ENCODE results near the gene NEK4. TPM values are rescaled to one million over a fixed set of nuclear protein-coding genes. Genes with fewer than 3 reads are reported as not detected.

Gene NEK4
- polyA plus RNA-seq, 1 experiment, result 14.4 TPM

- Histone ChIP-seq H3K9me3 (ENCODE audit: control insufficient read depth, insufficient read depth, low read length) (no peaks in the 10 kb centered on the region), H3K27ac (ENCODE audit: low read depth, low read length) (no peak overlapping the region), H3K27me3 (ENCODE audit: control insufficient read depth, insufficient read depth, low read length) (peaks cover 6% of the 10 kb centered on the region), H3K4me3 (ENCODE audit: low read depth, low read length) (no peak overlapping the region)
- CTCF ChIA-PET, result interaction anchor here (0.7 to 1.4 kb wide), 5 partner anchors 49 to 301 kb away, joined by 3 to 7 read pairs (median 3); no protein-coding TSS in a partner anchor
- POLR2A ChIA-PET, result no interaction called here
- TF ChIP-seq, protein P1, sequence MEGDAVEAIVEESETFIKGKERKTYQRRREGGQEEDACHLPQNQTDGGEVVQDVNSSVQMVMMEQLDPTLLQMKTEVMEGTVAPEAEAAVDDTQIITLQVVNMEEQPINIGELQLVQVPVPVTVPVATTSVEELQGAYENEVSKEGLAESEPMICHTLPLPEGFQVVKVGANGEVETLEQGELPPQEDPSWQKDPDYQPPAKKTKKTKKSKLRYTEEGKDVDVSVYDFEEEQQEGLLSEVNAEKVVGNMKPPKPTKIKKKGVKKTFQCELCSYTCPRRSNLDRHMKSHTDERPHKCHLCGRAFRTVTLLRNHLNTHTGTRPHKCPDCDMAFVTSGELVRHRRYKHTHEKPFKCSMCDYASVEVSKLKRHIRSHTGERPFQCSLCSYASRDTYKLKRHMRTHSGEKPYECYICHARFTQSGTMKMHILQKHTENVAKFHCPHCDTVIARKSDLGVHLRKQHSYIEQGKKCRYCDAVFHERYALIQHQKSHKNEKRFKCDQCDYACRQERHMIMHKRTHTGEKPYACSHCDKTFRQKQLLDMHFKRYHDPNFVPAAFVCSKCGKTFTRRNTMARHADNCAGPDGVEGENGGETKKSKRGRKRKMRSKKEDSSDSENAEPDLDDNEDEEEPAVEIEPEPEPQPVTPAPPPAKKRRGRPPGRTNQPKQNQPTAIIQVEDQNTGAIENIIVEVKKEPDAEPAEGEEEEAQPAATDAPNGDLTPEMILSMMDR (IDR thresholded peaks at IDR 0.05; ENCODE audit: low read depth, low read length), result no peak
- DNase-seq (ENCODE audit: low read depth, low spot score), result no peak
Measured at GRCh38 chr3:52771702-52772101, 962 bp upstream of the NEK4 start.

GRCh38 chr3:52771334-52771681 lies 568 bp upstream of the NEK4 start:
- POLR2A ChIA-PET, result no interaction called here
- CTCF ChIA-PET, result interaction anchor here (0.7 to 1.4 kb wide), 4 partner anchors 50 to 301 kb away, joined by 3 to 7 read pairs (median 3); no protein-coding TSS in a partner anchor
- TF ChIP-seq, protein P1 (IDR thresholded peaks at IDR 0.05; ENCODE audit: low read depth, low read length), result no peak

GRCh38 chr3:52769786-52770455 lies 819 bp downstream of the NEK4 start:
- POLR2A ChIA-PET, result interaction anchor here (1.1 kb wide), 1 partner anchor 29 kb away, joined by 4 read pairs; no protein-coding TSS in a partner anchor
- CTCF ChIA-PET, result no interaction called here
- no peak for DNase-seq (ENCODE audit: low read depth, low spot score)
- Histone ChIP-seq H3K27me3 (ENCODE audit: control insufficient read depth, insufficient read depth, low read length) (no peaks in the 10 kb centered on the region), H3K9me3 (ENCODE audit: control insufficient read depth, insufficient read depth, low read length) (no peaks in the 10 kb centered on the region), H3K27ac (ENCODE audit: low read depth, low read length) (no peak overlapping the region), H3K4me3 (ENCODE audit: low read depth, low read length) (peak overlapping the region; percentile 90)
- TF ChIP-seq, protein P1 (IDR thresholded peaks at IDR 0.05; ENCODE audit: low read depth, low read length), result no peak

More at GRCh38 chr3:52771334-52771681, 568 bp upstream of the NEK4 start:
- DNase-seq (ENCODE audit: low read depth, low spot score), result no peak
- no peak overlapping the region for H3K27ac ChIP-seq (ENCODE audit: low read depth, low read length)
- peak overlapping the region; percentile 90 for H3K4me3 ChIP-seq (ENCODE audit: low read depth, low read length)
- peaks cover 6% of the 10 kb centered on the region for H3K27me3 ChIP-seq (ENCODE audit: control insufficient read depth, insufficient read depth, low read length)
- H3K9me3 ChIP-seq (ENCODE audit: control insufficient read depth, insufficient read depth, low read length), result no peaks in the 10 kb centered on the region

DNA sequence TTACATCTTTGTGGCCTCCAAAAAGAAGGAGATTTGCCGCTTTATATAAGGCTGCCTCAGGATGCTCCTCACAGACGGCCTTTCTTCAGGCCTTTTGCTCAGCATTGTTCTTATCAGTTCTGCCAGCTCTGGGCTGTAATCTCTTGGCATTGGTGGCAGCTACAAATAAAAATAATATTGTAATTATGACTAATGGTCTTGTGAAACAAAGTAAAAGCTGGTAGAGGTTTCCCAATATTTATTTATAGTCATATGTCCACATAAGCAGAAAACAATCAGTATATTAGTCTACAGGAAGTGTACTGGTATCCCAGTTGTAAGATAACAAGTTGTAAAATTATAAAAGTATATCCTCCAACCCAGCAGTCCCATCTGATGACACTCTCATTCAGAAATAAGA lies 7.3 kb downstream of the NEK4 start:
- POLR2A ChIA-PET, result no interaction called here
- DNase-seq (ENCODE audit: low read depth, low spot score), result no peak
- no peaks in the 10 kb centered on the region for H3K9me3 ChIP-seq (ENCODE audit: control insufficient read depth, insufficient read depth, low read length)
- no peaks in the 10 kb centered on the region for H3K27me3 ChIP-seq (ENCODE audit: control insufficient read depth, insufficient read depth, low read length)
- CTCF ChIA-PET, result no interaction called here
- TF ChIP-seq, protein P1 (IDR thresholded peaks at IDR 0.05; ENCODE audit: low read depth, low read length), result no peak
- H3K4me3 ChIP-seq (ENCODE audit: low read depth, low read length), result no peak overlapping the region
- no peak overlapping the region for H3K27ac ChIP-seq (ENCODE audit: low read depth, low read length)

GRCh38 chr3:52756141-52756540 lies 14.6 kb downstream of the NEK4 start:
- TF ChIP-seq, protein P1 (IDR thresholded peaks at IDR 0.05; ENCODE audit: low read depth, low read length), result no peak
- no peak overlapping the region for H3K27ac ChIP-seq (ENCODE audit: low read depth, low read length)
- H3K4me3 ChIP-seq (ENCODE audit: low read depth, low read length), result no peak overlapping the region
- POLR2A ChIA-PET, result no interaction called here
- H3K27me3 ChIP-seq (ENCODE audit: control insufficient read depth, insufficient read depth, low read length), result no peaks in the 10 kb centered on the region
- DNase-seq (ENCODE audit: low read depth, low spot score), result no peak
- CTCF ChIA-PET, result no interaction called here
- no peaks in the 10 kb centered on the region for H3K9me3 ChIP-seq (ENCODE audit: control insufficient read depth, insufficient read depth, low read length)
